Esophagus muscularis mucosa (tissue), 4 donors: ENCODE measurements around the gene TNFRSF25. TPM values are rescaled to one million over a fixed set of nuclear protein-coding genes. Genes with fewer than 3 reads are reported as not detected.

ENCODE experiments used
- DNase-seq: peaks from one replicate; pipeline ENCODE4 v3.0.0-alpha.2; 2017; ENCODE audit errors: extremely low spot score
- H3K27ac ChIP-seq, 4 donors: fragments of 200-600 bp; sonication (generic); replicated peaks in 1 of 4; 1 replicate in 3 of 4; 2 replicates in 1 of 4; pipeline ENCODE4 v1.5.1; 2016 to 2019; ENCODE audit warnings: mild to moderate bottlenecking in 1 of 4
- H3K27me3 ChIP-seq, 4 donors: fragments of 200-600 bp; sonication (generic); one replicate each; pipeline versions ENCODE4 v1.5.1 to v1.6.0; 2016 to 2019
- H3K36me3 ChIP-seq, 4 donors: fragments of 200-600 bp; sonication (generic); one replicate each; pipeline ENCODE4 v1.5.1; 2016 to 2019
- H3K4me1 ChIP-seq, 4 donors: fragments of 200-600 bp; sonication (generic); one replicate each; pipeline ENCODE4 v1.5.1; 2016 to 2019
- H3K4me3 ChIP-seq, 4 donors: fragments of 200-600 bp; sonication (generic); 1 replicate in 2 of 4; 2 replicates in 2 of 4; pipeline ENCODE4 v1.5.1; 2016 to 2019; ENCODE audit warnings: mild to moderate bottlenecking in 4 of 4, moderate library complexity in 1 of 4
- H3K9me3 ChIP-seq, 4 donors: fragments of 200-600 bp; sonication (generic); 1 replicate in 3 of 4; 2 replicates in 1 of 4; pipeline ENCODE4 v1.5.1; 2016 to 2019
- EP300 ChIP-seq: sonication (generic); formaldehyde crosslinking; IDR thresholded peaks from one replicate; pipeline ENCODE4 v1.6.1; 2017; ENCODE audit warnings: antibody characterized with exemption
- POLR2A ChIP-seq: fragments of 450-650 bp; IDR thresholded peaks from one replicate; pipeline ENCODE4 v1.6.1; 2017; ENCODE audit warnings: antibody characterized with exemption, moderate library complexity, mild to moderate bottlenecking, low read depth
- POLR2AphosphoS5 ChIP-seq, 2 donors: sonication (generic); formaldehyde crosslinking; IDR thresholded peaks; one replicate each; pipeline ENCODE4 v1.6.1; 2017; ENCODE audit warnings: antibody characterized with exemption in 2 of 2
- WGBS: methylation state at CpG from one replicate; pipeline ENCODE4 v1.1.5; 2018; 5-methylcytosine and 5-hydroxymethylcytosine counted together
- intact Hi-C: fragments of 100-400 bp; cut with DNase I; formaldehyde crosslinking; loops from one replicate; pipeline ENCODE4 v1.15.1; 2023
- total RNA-seq, 4 donors: library from RNA; depleted of rRNA; stranded (reverse); fragments of >200 nt; gene quantifications; one replicate each; pipeline versions ENCODE4 v1.1.0 to v1.2.1, GENCODE V29; 2016
- TF ChIP-seq, protein P1 (sequence below), 3 experiments: fragments of 200-600 bp in 2 of 3; fragments of 450-650 bp in 1 of 3; sonication (generic) in 2 of 3; IDR thresholded peaks; one replicate each; pipeline ENCODE4 v1.5.1; 2017 to 2019; ENCODE audit warnings: antibody characterized with exemption in 3 of 3, mild to moderate bottlenecking in 2 of 3, moderate library complexity in 1 of 3

TNFRSF25 gene
- total RNA-seq, 4 donors from 2014 or later = 2.5 to 9.1 (median 9.1) TPM

- peaks cover 0 to 34% (median 0%) of the 10 kb centered on the region in 4 donors for H3K27me3 ChIP-seq
- intact Hi-C loops = no loop called here
- TF ChIP-seq EP300 = no peak
- no peaks in the 10 kb centered on the region for H3K4me1 ChIP-seq
- H3K36me3 ChIP-seq = no peaks in the 10 kb centered on the region
- H3K27ac ChIP-seq = no peak overlapping the region
- no peak overlapping the region for H3K4me3 ChIP-seq
- 81% methylated on average over 3 of the region's 10 CpGs for WGBS
- no peak for DNase-seq
- H3K9me3 ChIP-seq = no peaks in the 10 kb centered on the region
Measured at GRCh38 chr1:6509919-6510291, 43.9 kb upstream of the TNFRSF25 start.

DNA sequence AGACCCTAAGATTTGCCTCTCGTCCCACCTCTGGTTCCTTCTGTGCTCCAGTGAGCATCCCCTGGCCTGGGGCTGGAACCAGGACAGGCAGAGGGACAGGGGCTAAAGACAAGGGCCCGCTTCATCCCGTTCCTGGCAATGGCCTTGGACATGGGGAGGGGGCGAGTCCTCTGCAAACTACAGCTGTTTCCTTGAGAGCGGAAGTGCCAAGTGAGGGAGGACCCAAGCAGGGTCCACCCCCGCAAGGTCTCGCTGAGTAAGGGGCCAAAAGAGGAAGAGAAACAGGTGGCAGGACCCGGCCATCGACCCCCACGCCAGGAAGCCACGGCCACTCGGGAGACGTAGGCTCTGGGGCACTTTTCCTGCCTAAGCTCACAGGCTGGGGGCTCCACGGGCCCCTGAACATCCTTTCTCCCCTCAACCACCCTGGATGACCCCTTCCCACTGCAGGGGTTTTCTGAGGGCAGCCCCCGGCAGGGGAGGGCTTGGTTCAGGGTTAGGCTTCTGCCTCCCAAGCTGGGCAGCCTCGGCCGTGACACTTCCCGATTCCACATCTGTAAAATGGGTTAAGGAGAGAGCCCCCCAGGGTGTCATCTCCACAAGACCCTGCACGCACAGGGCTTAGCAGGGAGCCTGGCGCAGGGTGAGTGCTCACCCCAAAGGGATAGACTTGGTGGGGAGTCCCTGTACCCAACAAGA is 43.4 kb upstream of the TNFRSF25 start:
- intact Hi-C loops = no loop called here
- 64% methylated on average over 10 of the region's 20 CpGs for WGBS

DNA sequence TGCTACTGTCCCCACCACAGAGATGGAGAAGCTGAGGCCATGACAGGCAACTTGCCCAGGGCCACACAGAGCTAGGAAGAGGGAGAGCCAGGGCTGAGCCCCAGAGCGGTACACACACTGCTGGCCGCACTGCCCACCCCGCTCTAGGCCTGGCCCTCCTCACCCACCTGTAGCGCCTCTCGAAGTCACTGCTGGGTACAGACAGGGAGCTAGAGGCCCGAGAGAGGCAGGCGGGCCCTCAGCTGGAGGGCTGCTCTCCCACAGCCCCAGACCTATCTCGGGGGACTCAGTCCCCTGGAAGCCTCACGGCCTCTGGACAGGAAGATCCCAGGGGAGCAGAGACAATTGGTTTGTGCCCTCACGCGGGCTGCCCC is 42.8 kb upstream of the TNFRSF25 start:
- TF ChIP-seq, protein P1, sequence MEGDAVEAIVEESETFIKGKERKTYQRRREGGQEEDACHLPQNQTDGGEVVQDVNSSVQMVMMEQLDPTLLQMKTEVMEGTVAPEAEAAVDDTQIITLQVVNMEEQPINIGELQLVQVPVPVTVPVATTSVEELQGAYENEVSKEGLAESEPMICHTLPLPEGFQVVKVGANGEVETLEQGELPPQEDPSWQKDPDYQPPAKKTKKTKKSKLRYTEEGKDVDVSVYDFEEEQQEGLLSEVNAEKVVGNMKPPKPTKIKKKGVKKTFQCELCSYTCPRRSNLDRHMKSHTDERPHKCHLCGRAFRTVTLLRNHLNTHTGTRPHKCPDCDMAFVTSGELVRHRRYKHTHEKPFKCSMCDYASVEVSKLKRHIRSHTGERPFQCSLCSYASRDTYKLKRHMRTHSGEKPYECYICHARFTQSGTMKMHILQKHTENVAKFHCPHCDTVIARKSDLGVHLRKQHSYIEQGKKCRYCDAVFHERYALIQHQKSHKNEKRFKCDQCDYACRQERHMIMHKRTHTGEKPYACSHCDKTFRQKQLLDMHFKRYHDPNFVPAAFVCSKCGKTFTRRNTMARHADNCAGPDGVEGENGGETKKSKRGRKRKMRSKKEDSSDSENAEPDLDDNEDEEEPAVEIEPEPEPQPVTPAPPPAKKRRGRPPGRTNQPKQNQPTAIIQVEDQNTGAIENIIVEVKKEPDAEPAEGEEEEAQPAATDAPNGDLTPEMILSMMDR (IDR thresholded peaks at IDR 0.05) = no peak
- no peak for TF ChIP-seq POLR2A
- TF ChIP-seq POLR2AphosphoS5 (IDR thresholded peaks at IDR 0.05) = no peak
- Histone ChIP-seq H3K4me3 (no peak overlapping the region), H3K4me1 (no peaks in the 10 kb centered on the region), H3K9me3 (no peaks in the 10 kb centered on the region), H3K27ac (no peak overlapping the region), H3K36me3 (no peaks in the 10 kb centered on the region), H3K27me3 (peaks cover 0 to 35% (median 0%) of the 10 kb centered on the region in 4 donors)
- 90% methylated on average over 5 of the region's 11 CpGs for WGBS
- intact Hi-C loops = no loop called here
- no peak for DNase-seq

More for the DNA sequence above, 43.4 kb upstream of the TNFRSF25 start:
- no peak for DNase-seq
- Histone ChIP-seq H3K27me3 (peaks cover 0 to 35% (median 0%) of the 10 kb centered on the region in 4 donors), H3K36me3 (no peaks in the 10 kb centered on the region), H3K4me1 (no peaks in the 10 kb centered on the region), H3K4me3 (no peak overlapping the region), H3K27ac (no peak overlapping the region), H3K9me3 (no peaks in the 10 kb centered on the region)
- no peak for TF ChIP-seq POLR2A
- TF ChIP-seq, protein P1 (IDR thresholded peaks at IDR 0.05) = no peak
- no peak for TF ChIP-seq EP300
- TF ChIP-seq POLR2AphosphoS5 (IDR thresholded peaks at IDR 0.05) = no peak

DNA sequence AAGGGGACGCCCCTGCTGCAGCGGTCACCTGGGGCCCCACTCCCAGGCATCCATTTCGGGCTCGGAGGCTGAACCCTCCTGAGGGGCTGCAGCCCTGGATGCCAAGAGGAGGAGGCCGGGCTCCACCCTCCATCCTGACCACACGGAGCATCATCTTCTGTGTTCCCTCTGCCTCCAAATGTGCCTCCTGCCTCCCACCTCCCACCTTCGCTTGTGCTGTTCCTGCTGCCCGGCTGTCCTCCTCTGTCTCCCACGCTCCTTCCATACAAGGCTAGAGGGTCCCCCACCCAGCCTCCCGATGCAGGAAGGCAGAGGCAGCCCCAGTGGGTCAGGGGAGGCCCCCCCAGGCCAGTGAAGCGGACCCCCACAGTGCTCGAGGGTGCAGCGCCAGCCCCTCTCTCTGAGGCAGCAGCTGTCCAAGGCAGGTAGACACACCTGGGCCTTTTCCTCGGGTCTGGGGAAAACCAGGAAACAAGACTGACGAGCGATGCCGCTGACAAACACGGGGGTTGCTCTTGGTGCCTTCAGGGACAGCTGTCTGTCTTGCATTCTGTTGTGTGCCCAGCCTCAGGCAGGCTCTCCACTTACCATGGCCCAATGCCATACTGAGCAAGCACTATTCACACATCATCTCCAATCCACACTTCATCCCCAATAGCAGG is 42.3 kb upstream of the TNFRSF25 start:
- 78% methylated on average over 14 of the region's 18 CpGs for WGBS

DNA sequence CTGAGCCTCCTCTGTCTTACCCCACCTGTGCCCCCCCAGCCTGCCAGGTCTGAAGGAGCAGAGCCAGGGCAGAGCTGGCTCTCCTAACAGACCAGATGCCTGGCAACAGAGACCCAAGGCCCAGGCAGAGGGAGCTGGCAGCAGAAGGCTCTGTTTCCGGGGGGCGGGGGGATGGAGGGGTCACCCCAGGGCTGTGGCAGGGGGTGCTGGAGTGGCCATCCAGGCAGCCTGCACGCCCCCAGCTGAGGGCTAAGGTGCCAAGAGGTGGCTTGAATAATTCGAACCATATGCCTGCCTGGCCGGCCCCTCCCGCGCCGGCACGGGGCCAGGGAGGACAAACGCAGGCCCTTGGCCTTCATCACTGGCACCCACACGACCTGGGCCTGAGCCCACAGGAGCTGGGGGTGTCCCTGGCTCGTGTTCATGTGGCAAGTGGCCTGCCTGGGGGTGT is 41.5 kb upstream of the TNFRSF25 start:
- Histone ChIP-seq H3K27me3 (peaks cover 0 to 35% (median 0%) of the 10 kb centered on the region in 4 donors), H3K4me3 (no peak overlapping the region), H3K9me3 (no peaks in the 10 kb centered on the region), H3K4me1 (peaks cover 3 to 6% (median 4%) of the 10 kb centered on the region in 4 donors), H3K36me3 (no peaks in the 10 kb centered on the region), H3K27ac (no peak overlapping the region)
- intact Hi-C loops = no loop called here
- 76% methylated on average over 8 of the region's 12 CpGs for WGBS
- no peak for DNase-seq
- TF ChIP-seq, protein P1 (IDR thresholded peaks at IDR 0.05) = no peak
- no peak for TF ChIP-seq POLR2A
- no peak for TF ChIP-seq POLR2AphosphoS5 (IDR thresholded peaks at IDR 0.05)
- no peak for TF ChIP-seq EP300

More for the DNA sequence above, 42.3 kb upstream of the TNFRSF25 start:
- no peak overlapping the region for H3K27ac ChIP-seq
- H3K4me1 ChIP-seq = no peaks in the 10 kb centered on the region
- intact Hi-C loops = no loop called here
- no peaks in the 10 kb centered on the region for H3K36me3 ChIP-seq
- H3K4me3 ChIP-seq = no peak overlapping the region
- peaks cover 0 to 35% (median 0%) of the 10 kb centered on the region in 4 donors for H3K27me3 ChIP-seq
- DNase-seq = no peak
- TF ChIP-seq, protein P1 (IDR thresholded peaks at IDR 0.05) = no peak
- no peak for TF ChIP-seq POLR2A
- no peak for TF ChIP-seq EP300
- no peak for TF ChIP-seq POLR2AphosphoS5 (IDR thresholded peaks at IDR 0.05)
- no peaks in the 10 kb centered on the region for H3K9me3 ChIP-seq
